ENCODE results near the gene PSD4.

- TF ChIP-seq SUZ12 (IDR thresholded peaks at IDR 0.05) (no peak), FOXM1 (IDR thresholded peaks at IDR 0.05; ENCODE audit: borderline replicate concordance) (no peak), PKNOX1 (IDR thresholded peaks at IDR 0.05) (no peak), FOXA1 (IDR thresholded peaks at IDR 0.05) (no peak), SP1 (IDR thresholded peaks at IDR 0.05) (no peak), ELF4 (IDR thresholded peaks at IDR 0.05) (no peak), LEF1 (IDR thresholded peaks at IDR 0.05; ENCODE audit: borderline replicate concordance) (no peak), BHLHE40 (IDR thresholded peaks at IDR 0.05; ENCODE audit: borderline replicate concordance) (no peak), ZNF384 (IDR thresholded peaks at IDR 0.05) (no peak), NFRKB (IDR thresholded peaks at IDR 0.05) (no peak), CTBP1 (IDR thresholded peaks at IDR 0.05; ENCODE audit: borderline replicate concordance) (no peak), L3MBTL2 (conservative IDR thresholded peaks at IDR 0.05) (no peak), FOXK2 (IDR thresholded peaks at IDR 0.05) (no peak), ARNT (IDR thresholded peaks at IDR 0.05) (no peak)
Measured at GRCh38 chr2:113169586-113169985, 4.2 kb upstream of the PSD4 start.
